K562 (cell line): ENCODE results near the gene SLC7A14. TPM values are rescaled to one million over a fixed set of nuclear protein-coding genes. Genes with fewer than 3 reads are reported as not detected.

Source experiments
- ATAC-seq: fragments of 200-7000 bp; cut with Tn5 transposase; 3 replicates; pipeline ENCODE4 v1.9.1; 2020; ENCODE audit warnings: moderate library complexity
- BruUV-seq: library from RNA; stranded (reverse); fragments of 400-500 nt; replicated peaks from 2 replicates; lab custom pipeline; 2021; lab: Mats Ljungman, UMichigan
- CTCF ChIA-PET: fragments of 300-600 bp; formaldehyde crosslinking; extraction: SDS; loops from one replicate; lab custom pipeline; 2021; ENCODE audit warnings: low intra/inter-chr PET ratio; lab: Yijun Ruan, JAX
- POLR2A ChIA-PET: fragments of 300-600, 350-650 bp; sonication (Branson Sonifier 250); formaldehyde crosslinking; extraction: SDS; loops from one replicate; lab custom pipeline; 2021; ENCODE audit warnings: antibody characterized with exemption, inconsistent platforms; lab: Yijun Ruan, JAX
- DNase-seq, 4 experiments: peaks; one replicate each; pipeline versions ENCODE4 v3.0.0 to v3.0.0-alpha.2; 2011 to 2018; ENCODE audit warnings: low spot score in 3 of 4, mixed read lengths in 3 of 4; ENCODE audit errors: extremely low read depth in 1 of 4
- FAIRE-seq: peaks from 2 replicates; lab custom pipeline; 2011; peaks lifted over from hg19 to GRCh38; lab: Jason Lieb, UNC
- H2AFZ ChIP-seq: 2 replicates; pipeline ENCODE4 v1.6.0; 2011; ENCODE audit warnings: low read depth, low read length, control low read depth, inconsistent platforms
- H3K27ac ChIP-seq: fragments of 200-600 bp; 3 replicates; pipeline ENCODE4 v1.8.0; 2011; ENCODE audit warnings: low read depth, mild to moderate bottlenecking, control low read depth, inconsistent platforms, low read length, moderate library complexity, mixed read lengths; ENCODE audit errors: extremely low read depth
- H3K27me3 ChIP-seq, 2 experiments: fragments of 300-600 bp in 1 of 2; 2 replicates in 1 of 2; 3 replicates in 1 of 2; pipeline versions ENCODE4 v1.6.0 to v1.8.0; 2011; ENCODE audit warnings: inconsistent platforms in 2 of 2, low read length in 2 of 2, mild to moderate bottlenecking in 1 of 2, mixed read lengths in 1 of 2, moderate library complexity in 1 of 2; ENCODE audit not compliant: control insufficient read depth in 2 of 2, insufficient read depth in 2 of 2
- H3K36me3 ChIP-seq: fragments of 300-600 bp; 3 replicates; pipeline ENCODE4 v1.8.0; 2011; ENCODE audit warnings: mild to moderate bottlenecking, low read length, inconsistent platforms; ENCODE audit not compliant: control insufficient read depth, insufficient read depth
- H3K4me1 ChIP-seq, 2 experiments: fragments of 200-600 bp in 1 of 2; replicated peaks in 1 of 2; 2 replicates in 1 of 2; 3 replicates in 1 of 2; pipeline versions ENCODE4 v1.5.1 to v1.8.0; 2011; ENCODE audit warnings: inconsistent platforms in 2 of 2, low read length in 2 of 2, mild to moderate bottlenecking in 1 of 2, mixed read lengths in 1 of 2, moderate library complexity in 1 of 2; ENCODE audit not compliant: control insufficient read depth in 2 of 2, insufficient read depth in 2 of 2
- H3K4me2 ChIP-seq: 2 replicates; pipeline ENCODE4 v1.6.1; 2011; ENCODE audit warnings: low read length, control low read depth, inconsistent platforms, mixed read lengths; ENCODE audit not compliant: insufficient read depth
- H3K4me3 ChIP-seq: fragments of 200-600 bp; sonication (generic), shearing (Covaris generic); 2 replicates; pipeline ENCODE4 v1.5.1; 2016; ENCODE audit warnings: control low read depth, inconsistent platforms
- H3K79me2 ChIP-seq: fragments of 200-600 bp; 3 replicates; pipeline ENCODE4 v1.8.0; 2011; ENCODE audit warnings: low read length, inconsistent platforms; ENCODE audit not compliant: control insufficient read depth, insufficient read depth
- H3K9ac ChIP-seq, 2 experiments: 2 replicates each; pipeline versions ENCODE4 v1.6.0 to v1.6.1; 2011; ENCODE audit warnings: low read depth in 2 of 2, low read length in 2 of 2, control low read depth in 1 of 2, inconsistent platforms in 1 of 2, mild to moderate bottlenecking in 1 of 2, mixed read lengths in 1 of 2; ENCODE audit not compliant: insufficient read depth in 1 of 2
- H3K9me1 ChIP-seq: one replicate; pipeline ENCODE4 v1.6.0; 2011; ENCODE audit warnings: inconsistent platforms, mild to moderate bottlenecking, low read length, moderate library complexity; ENCODE audit not compliant: control insufficient read depth, insufficient read depth
- H3K9me3 ChIP-seq: replicated peaks from 2 replicates; pipeline ENCODE4 v1.5.1; 2011; ENCODE audit warnings: low read depth, low read length, inconsistent platforms; ENCODE audit not compliant: control insufficient read depth, insufficient read depth
- H4K20me1 ChIP-seq: replicated peaks from 2 replicates; pipeline ENCODE4 v1.6.1; 2011; ENCODE audit warnings: low read length, inconsistent platforms, mixed read lengths; ENCODE audit not compliant: control insufficient read depth, insufficient read depth
- CEBPG ChIP-seq, 3 experiments: fragments of 200-800 bp in 1 of 3; sonication (Bioruptor generic) in 1 of 3; sonication (generic) in 1 of 3; formaldehyde crosslinking in 1 of 3; IDR thresholded peaks in 2 of 3; conservative IDR thresholded peaks in 1 of 3; 2 replicates each; pipeline versions ENCODE4 v1.6.1 to v1.8.0; 2016 to 2022; ENCODE audit warnings: missing compliant biosample characterization in 2 of 3, missing genetic modification characterization in 2 of 3, mild to moderate bottlenecking in 1 of 3, missing genetic modification reagents in 1 of 3
- HINFP ChIP-seq: fragments of 450-650 bp; conservative IDR thresholded peaks from 2 replicates; pipeline ENCODE4 v1.6.1; 2016; ENCODE audit warnings: missing genetic modification characterization, low read depth, mild to moderate bottlenecking, control low read depth, missing compliant biosample characterization
- WGBS: fragments of 100-300 bp; shearing (Covaris generic); methylation state at CpG from one replicate; pipeline ENCODE4 v1.1.6; 2016; ENCODE audit warnings: low coverage, mixed read lengths; ENCODE audit not compliant: insufficient coverage; ENCODE audit errors: missing lambda C conversion rate; 5-methylcytosine and 5-hydroxymethylcytosine counted together
- in situ Hi-C: fragments of 300-500 bp; cut with MboI; formaldehyde crosslinking; loops from 4 replicates; pipeline ENCODE4 v1.15.0; 2018; ENCODE audit warnings: inconsistent platforms, mixed read lengths
- intact Hi-C: fragments of 100-400 bp; cut with micrococcal nuclease; formaldehyde crosslinking; loops from 2 replicates; pipeline ENCODE4 v1.14.2; 2022
- polyA plus RNA-seq, 8 experiments: library from polyadenylated mRNA; depleted of rRNA in 4 of 8; stranded (reverse) in 5 of 8; unstranded in 3 of 8; fragments of >200 nt; fragmentation: Nextera tagmentation in 2 of 8; fragmentation: Illumina TruSeq in 1 of 8; extraction: Ambion mirVana in 2 of 8; extraction: Trizol in 1 of 8; gene quantifications; 2 replicates each; pipeline versions ENCODE4 v1.2.1 to v1.2.3, GENCODE V29; 2011 to 2014; ENCODE audit warnings: inconsistent platforms in 1 of 8, missing spikeins in 1 of 8
- total RNA-seq, 7 experiments: library from RNA; depleted of rRNA in 6 of 7; stranded (reverse); fragments of >200 nt in 6 of 7; fragmentation: Illumina TruSeq in 2 of 7; extraction: Trizol in 2 of 7; gene quantifications; 2 replicates each; pipeline versions ENCODE4 v1.2.1 to v1.2.3, GENCODE V29; 2011 to 2021; ENCODE audit warnings: low replicate concordance in 1 of 7

Gene SLC7A14
- total and polyA plus RNA-seq, 9 of the 15 experiments (the other 6 are each of a cell fraction or from before 2014, with no cell fraction given) = not detected

- ChIA-PET POLR2A (no interaction called here), CTCF (no interaction called here)
- no peaks in the 10 kb centered on the region for H3K79me2 ChIP-seq
- H3K27me3 ChIP-seq = no peaks in the 10 kb centered on the region
- FAIRE-seq = no peak
- no peaks in the 10 kb centered on the region for H3K9me1 ChIP-seq
- WGBS = 70% methylated on average over 17 of the region's 17 CpGs
- no peak for DNase-seq
- H3K4me3 ChIP-seq = no peak overlapping the region
- intact Hi-C loops = no loop called here
- no peaks in the 10 kb centered on the region for H4K20me1 ChIP-seq
- H3K36me3 ChIP-seq = no peaks in the 10 kb centered on the region
- no TSS peak for BruUV-seq
- peaks cover 4 to 12% of the 10 kb centered on the region in 2 experiments; a peak in 4 of 5 replicates for H3K4me1 ChIP-seq
- no peak for TF ChIP-seq CEBPG (CRISPR knock-in tag; IDR thresholded peaks at IDR 0.05)
- TF ChIP-seq CEBPG (tag; conservative IDR thresholded peaks at IDR 0.05 in 1 of 2, IDR thresholded peaks at IDR 0.05 in 1 of 2) = no peak
- no peak for TF ChIP-seq HINFP (tag)
- TF ChIP-seq, all 486 proteins: peak for 0
- in situ Hi-C loops = loop anchor here (5.0 to 10.0 kb wide), 2 partner anchors 274 to 392 kb away; no protein-coding TSS in a partner anchor
- H3K4me2 ChIP-seq = no peak overlapping the region
- no peak overlapping the region for H2AFZ ChIP-seq
- ATAC-seq = no peak
- no peak overlapping the region for H3K9ac ChIP-seq
- no peaks in the 10 kb centered on the region for H3K9me3 ChIP-seq
- no peak overlapping the region for H3K27ac ChIP-seq
Observed at GRCh38 chr3:170420307-170420821, 165.5 kb downstream of the SLC7A14 start.
